NCI-H2227 treated with DMSO at 0.1 percent for 48 hours (cell line): ENCODE measurements around the gene NOTCH1.
"Not testable (repeated sequence)": the region's sequence is repeated elsewhere in the genome, so short reads cannot be mapped to it uniquely, and the experiment has no call there.

Experiments
- DNase-seq: peaks from one replicate; lab custom pipeline; 2025; lab: John Stamatoyannopoulos, UW

Gene NOTCH1

DNA sequence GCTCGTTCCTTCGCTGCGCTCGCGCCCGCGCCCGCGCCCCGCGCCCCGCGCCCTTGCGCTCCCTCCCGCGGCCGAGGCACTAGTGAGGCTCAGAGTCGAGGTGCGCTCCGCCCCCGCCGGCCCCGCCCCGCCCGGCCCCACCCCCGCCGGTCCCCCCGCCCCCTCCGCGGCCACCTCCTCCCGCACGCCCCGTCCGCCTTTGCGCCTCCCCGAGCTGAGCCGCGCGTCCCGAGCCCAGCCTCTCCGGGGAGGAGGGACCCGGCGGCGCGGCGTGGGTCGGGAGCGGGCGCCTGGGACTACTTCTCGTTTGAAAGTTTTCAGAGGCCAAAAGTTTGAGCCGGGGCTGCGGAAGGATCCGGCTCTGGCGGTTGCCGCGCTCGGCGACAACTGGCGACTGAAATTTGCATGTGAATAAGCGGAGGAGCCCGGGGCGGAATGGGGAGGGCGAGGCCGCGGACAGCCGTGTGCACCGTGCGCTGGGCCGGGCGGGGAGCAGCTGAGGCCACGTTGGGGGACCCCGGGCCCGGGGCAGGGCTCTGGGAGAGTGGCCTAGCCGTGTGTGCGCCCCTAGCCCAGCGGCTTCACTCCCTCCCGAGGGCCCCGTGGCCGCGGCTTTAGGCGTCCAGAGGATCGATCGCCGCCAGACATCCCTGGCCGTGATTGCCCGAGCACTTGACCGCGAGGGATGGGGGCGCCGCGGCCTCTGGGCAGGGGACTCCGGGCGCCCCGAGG lies at the start of gene NOTCH1:
TSS of gene NOTCH1 (minus strand) at position 84 of the 732 bp plus-strand sequence. CDS start 262 bp downstream, outside the sequence.
- DNase-seq, result peak; percentile 22

DNA sequence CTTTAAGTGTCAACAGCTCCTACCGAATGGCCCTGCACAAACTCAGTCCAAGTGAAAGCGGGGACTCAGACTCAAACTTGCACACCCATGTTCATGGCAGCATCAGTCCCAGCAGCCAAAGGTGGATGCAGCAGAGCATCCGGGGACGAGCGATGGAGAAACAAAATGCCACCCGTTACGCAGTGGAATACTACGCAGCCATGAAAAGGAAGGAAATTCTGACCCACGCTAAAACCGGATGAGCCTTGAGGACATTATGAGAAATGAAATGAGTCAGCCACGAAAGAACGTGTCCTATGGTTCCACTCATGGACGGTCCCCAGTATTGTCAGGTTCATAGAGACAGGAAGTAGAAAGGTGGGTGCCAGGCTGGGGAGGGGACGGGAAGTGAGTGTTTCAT lies 48.6 kb upstream of the NOTCH1 start:
- DNase-seq, result no peak

DNA sequence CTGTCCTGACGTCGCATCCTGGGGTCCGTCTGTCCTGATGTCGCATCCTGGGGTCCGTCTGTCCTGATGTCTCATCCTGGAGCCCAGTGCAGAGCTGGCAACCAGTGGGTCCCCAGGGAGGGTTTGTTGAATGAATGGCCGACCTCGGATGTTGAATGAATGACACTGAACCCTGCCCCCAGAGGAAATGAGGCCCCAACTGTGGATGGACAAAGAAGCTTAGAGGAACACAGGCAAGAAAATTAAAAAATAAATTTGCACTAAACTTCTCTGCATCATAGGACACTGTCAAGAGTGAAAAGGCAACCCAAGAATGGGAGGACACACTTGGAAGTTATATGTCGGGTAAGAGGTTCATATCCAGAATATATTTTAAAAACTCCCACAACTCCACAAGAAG lies 47.7 kb upstream of the NOTCH1 start:
- DNase-seq, result no peak

DNA sequence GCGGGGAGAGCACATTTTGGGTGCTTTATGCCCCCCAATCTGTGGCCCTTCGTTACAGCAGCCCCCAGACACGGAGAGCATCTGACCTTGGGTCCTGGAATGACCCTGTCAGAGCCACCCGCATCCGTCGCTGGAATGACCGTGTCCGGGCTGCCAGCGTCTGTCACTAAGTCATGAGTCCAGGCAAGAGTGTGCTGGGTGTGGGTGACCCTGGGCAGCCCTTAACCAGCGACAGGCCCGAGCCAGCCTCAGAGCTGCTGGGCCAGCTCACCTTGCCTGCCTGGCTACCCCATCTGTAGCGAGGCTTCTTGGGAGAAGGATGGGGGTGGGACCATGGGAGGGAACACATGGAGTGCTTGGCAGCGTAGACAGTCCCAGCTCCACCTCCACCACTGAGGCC lies 46.8 kb upstream of the NOTCH1 start:
- no peak for DNase-seq

DNA sequence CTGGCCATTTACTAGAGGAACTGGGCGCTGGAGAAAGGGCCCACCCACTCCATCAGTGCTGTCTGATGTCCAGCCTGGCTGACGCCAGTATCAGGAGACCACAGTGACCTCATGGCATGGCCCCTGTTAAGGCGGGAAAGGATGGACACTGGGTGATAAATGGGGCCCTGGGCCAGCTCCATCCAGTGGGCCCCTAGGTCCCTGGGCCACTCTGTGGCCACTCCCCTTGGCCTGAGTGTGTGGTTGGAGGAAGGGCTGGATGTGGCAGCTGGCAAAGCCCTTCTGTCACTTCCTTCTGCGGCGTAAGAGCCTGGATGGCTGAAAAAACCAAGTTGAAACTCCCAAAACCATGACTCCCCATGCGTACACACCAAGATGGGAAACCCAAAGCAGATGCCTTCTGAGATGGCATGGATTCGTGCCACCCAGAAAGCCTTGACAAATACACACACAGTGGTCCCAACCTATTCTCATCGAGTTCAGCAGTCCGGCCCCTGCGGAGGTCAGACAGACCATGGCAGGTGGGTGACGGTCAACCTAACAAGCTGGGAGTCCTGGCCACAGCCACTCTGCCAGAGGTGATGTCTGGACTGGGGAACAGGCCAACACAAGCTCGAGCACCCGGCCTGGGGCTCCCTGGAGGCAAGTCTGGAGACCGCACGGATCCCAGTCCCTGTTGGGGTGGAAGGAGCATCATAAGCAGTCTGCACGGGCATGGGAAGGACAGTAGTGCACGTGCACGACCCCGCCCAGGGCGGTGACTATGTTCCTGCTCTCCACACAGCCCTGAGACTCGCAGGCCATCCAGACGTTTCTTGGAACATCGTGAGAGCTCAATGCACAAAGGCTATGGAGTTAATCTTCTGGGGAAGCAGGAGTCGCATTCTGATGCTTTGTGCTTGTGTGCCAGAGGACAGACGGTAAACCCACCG lies 45.2 kb upstream of the NOTCH1 start:
- DNase-seq, result no peak

DNA sequence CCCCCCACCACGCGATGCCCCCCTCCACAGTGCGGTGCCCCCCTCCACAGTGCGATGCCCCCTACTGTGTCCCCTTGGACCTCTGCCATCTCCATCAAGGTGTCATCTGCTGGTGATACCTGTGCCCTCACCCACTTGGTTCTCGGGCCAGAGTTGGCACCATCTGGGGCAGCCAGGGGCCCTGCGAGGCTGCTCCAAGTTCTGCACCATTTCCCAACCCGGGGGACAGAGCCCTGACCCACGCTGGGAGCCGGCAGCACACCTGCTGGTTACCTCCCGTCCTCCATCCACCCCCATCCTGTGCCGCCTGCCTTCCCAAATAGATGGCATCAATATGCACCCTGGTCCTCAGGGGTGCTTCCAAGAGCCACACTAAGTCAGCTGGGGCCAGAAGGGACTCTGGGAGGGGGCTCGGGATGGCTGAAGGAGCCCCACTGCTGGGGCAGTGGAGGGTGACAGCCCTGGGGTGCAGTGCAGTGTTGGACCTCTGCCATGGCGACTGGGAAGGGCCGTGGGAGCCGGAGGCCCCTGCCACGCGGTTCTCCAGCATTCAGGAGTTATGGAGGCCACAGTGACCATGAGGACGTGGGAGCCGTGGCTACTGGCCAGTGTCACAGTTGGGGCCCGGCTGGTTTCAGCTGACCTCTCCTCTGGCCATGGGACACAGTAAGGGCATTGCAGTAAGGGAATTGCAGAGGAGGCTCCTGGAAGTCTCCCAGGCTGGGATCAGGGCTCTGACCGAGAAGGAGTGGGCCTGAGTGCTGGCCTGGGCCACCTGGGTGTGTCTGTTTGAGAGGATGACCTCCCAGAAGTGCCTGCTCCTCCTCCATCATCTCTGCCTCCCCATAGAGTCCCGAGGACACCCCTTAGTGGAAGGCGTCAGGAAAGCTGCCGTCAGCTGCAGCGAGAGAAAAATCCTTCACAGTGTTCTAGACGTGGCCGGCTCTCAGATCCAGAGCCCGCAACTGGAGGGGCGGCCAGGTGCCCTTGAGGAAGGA lies 44.2 kb upstream of the NOTCH1 start:
- DNase-seq, result no peak

DNA sequence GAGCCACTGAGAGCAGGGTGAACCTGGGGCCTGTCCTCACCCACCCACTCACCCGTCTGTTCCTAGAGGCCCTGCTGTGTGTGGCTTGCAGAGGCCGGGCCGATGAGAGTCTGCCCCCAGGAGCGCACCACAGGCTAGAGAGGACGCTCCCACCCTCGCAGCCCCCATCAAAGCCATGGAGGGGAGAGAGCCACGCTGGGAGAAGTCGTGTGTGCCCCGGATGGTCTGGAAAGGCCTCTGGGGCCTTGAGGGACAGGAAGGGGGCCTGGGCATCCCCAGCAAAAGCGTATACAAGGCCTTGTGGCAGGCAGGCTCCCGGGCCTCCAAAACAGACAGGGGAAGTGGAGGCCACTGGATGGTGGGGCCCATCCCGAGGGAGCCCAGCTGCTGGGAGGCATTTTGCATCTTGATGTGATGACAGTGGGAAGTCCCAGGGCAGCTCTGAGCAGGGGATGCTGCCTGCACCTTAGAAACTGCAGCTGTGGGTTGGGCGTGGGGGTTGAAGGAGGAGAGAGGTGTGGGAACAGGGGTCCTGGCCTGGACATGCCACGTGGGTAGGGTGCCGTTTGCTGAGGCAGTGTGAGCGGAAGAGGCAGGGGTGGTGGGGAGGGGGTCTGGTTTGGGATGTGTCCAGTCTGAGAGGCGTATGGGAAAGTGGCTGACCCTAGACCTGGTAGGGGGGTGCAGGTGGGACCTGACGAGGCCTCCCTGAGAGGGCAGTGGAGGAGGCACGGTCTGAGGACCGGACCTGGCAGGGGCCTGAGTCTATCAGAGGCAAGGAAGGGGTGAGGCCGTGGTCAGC lies 43.0 kb upstream of the NOTCH1 start:
- no peak for DNase-seq

DNA sequence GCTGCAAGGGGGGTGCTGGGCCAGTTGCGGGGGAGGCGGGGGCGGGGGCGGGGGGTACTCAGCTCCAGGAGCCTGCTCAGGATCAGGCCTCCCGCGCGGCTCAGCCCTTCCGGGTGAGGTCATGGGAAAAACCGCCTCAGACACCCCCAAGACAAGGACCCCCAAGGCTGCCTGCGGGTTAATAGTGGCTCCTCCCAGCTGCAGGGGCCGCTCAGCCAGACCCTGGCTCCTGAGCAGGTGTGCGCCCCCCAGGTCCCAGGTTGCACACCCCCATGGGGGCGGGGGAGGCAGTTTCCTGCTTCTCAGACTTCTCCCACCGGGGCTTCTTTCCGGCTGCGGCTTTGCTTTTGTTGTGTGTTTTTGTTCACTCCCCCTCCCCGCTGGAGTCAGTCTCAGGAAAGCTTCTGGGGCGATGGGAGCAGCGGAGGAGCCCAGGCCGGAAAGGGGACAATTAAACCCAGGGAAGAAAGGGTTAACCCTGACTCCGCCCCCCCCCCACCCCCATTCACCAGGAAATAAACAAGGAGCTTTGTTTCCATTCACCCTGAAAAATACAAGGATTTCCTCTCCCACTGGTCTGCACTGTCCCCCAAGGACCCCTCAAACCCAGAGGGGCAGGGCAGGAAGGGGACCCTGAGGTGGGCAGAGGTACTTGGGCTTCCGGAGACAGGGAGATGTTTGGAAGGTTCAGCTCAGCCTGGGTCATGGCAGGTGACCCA lies 42.3 kb upstream of the NOTCH1 start:
- DNase-seq, result no peak

DNA sequence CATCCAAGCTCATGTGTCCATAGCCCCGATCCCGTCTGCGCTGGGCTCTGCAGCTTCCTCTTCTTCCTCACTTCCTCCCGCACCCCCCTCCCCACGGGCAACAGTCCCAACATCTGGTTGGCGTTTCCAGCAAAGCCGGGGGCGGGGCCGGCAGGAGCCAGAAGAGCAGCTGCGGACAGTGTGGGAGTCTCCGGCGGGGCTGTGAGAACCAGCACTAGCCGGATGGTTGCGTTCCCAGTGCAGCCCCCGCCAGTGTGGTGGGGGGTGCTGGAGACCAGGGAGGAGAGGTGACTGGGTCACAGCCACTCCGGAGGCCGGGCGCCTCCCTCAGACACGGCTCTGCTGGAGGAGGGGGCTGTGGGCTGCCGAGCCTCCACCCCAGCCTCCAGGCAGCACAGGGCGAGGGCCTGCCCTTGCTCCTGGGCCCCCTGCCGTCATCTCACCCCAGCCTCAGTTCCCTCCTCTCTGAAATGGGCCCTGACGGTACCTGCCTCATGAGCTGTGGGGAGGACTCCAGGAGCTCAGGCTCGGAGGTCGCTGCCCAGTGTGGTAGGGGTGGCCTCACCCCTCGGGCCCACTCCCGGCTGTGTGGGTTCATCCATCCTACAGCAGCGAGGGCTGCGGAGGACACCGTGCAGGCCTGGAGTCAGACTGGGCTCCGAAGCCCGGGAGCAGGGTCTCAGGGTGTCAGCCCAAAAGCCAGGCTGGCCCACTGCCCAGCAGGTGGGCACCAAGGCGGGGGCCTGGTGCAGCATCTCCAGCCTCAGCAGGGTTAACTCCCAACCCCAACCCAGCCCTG lies 41.5 kb upstream of the NOTCH1 start:
- no peak for DNase-seq

DNA sequence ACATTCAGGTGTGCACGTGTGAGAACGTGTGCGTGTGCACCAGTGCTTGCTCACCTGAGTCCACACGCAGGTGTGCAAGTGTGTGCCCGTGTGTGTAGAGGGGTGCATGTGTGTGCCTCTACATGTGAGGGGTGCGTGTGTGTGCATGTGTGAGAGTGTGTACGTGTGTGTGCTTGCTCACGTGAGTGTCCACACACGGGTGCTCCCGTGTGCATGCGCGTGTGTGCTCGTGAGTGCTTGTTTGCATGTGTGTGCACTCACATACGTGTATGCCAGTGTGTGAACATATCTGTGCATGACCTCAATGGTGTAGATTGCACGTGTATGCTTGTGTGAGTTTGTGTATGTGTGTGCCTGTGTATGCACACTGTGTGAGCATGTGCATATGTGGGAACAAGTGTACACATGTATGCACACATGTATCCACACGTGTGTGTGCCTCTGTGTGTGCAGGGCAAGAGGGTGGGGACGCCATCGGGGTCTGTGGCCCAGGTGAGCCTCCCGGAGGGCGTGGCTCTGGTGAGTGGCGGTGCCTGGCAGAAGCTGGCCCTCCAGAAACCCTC lies 40.6 kb upstream of the NOTCH1 start:
- no peak for DNase-seq

DNA sequence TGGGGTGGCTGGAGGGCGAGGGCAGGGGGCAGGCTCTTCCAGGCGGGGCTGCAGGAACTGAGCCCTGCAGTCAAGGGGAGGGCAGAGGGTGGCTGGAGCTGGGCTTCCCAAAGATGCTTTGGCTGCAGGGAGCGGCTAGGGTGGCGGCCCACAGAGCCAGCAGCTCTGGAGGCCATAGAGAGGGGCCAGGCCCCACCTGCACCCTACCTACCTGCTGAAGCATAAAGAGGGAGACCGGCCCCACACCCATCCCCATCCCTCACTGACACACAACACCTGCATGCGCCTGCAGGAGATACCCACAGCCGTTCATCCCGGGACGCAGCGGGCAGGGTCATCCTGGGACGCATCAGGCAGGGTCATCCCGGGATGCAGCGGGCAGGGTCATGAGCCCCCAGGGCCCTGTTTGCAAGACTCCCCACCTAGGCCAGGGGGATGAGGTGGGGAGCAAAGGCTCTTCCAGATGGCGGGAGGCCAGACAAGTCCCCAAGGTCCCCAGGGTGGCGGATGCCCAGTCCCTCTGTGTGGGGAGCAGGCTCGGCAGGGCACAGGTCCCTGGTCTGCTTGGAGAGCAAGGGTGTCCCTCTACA lies 39.8 kb upstream of the NOTCH1 start:
- DNase-seq, result no peak

DNA sequence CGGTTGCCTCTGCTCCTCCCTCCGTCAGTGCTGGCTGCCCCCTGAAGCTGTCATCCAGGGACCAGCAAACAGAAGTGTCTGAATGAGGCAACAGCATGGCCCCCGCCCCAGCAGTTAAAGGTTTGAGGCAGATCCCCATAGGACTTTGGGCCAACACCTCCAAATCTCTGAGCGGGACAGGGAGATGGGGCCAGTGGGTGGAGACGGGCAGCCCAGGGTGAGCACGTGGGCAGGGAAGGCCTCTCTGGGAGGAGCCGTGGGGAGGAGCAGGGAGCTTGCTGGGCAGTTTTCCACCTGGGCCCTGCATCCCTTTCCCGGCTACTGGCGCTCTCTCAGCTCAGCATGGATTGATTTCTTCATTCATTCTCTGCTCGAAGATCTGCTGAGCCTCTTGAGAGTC lies 39.1 kb upstream of the NOTCH1 start:
- no peak for DNase-seq

DNA sequence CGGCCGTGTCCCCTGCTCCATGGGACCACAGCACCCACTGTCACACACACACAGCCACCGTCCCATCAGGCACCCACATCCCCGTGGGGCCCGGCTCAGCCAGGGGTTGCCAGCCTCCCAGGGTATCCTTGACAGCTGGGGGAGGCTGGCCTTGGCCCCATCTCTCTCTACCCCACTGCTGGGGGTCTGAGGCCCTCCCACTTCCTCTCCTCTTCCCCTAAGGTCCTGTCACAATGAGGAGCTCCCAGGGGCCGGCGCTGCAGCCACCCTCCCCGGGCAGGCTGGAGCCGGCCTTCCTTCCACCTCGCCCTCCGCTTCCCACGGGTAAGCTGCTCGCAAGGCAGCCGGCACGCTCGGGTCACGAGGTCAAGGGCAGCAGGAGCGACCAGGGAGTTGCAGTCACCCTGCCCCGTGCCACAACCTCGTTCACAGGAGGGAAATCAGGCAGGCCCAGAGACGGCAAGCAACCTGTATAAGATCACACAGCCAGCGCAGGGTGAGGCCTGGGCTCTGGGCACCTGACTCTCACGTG lies 38.6 kb upstream of the NOTCH1 start:
- DNase-seq, result no peak

DNA sequence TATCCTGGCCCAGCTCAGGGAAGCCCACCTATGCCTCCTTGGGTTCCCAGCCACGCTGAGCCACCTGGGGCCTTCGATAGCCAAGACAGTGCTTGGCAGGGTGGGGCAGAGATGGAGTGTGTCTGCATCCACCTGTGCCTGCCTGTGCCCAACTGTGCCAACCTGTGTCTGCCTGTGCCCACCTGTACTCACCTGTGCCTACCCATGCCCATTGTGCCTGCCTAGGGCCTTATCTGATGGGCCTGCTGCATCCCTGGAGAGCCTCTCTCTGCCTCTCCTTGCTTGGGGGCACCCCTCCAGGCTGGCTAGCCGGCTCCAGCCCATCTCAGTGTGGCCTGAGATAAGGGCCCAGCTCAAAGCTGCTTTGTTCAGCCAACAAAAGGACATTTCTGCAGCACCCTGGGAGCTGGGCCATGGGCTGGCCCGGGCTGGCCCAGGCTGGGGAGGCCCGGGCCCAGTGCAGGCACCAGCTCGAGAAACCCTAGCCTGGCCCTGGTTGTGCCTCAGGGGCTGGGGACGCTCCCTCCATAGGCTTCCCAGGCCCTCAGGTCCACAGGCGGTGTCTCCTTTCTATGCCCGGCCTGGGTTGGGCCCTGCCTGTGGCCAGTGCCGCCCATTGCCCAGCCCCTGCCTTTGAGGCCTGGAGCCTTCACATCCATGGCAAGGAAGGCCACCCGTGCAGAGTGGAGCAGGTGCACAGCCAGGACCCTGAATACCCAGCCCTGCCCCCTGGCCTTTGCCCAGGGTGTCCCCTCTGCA lies 37.3 kb upstream of the NOTCH1 start:
- DNase-seq, result no peak

DNA sequence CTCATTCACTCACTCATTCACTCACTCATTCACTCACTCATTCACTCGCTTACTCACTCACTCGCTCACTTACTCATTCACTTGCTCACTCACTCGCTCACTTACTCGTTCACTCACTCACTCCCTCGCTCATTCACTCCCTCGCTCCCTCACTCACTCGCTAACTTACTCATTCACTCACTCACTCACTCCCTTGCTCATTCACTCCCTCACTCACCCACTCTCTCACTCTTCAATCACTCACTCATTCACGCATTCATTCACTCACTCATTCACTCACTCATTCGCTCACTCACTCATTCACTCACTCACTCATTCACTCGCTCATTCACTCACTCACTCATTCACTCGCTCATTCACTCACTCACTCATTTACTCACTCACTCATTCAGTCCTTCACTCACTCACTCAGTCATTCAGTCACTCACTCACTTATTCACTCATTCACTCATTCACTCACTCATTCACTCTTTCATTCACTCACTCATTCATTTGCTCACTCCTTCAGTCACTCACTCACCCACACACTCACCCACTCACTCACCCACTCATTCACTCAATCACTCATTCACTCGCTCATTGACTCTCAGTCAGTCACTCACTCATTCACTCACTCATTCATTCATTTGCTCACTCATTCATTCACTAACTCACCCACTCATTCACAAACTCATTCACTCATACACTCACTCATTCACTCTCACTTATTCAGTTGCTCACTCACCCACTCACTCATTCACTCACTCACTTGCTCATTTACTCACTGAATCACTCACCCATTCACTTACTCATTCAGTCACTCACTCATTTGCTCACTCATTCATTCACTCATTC lies 36.0 kb upstream of the NOTCH1 start:
- DNase-seq, result no peak

DNA sequence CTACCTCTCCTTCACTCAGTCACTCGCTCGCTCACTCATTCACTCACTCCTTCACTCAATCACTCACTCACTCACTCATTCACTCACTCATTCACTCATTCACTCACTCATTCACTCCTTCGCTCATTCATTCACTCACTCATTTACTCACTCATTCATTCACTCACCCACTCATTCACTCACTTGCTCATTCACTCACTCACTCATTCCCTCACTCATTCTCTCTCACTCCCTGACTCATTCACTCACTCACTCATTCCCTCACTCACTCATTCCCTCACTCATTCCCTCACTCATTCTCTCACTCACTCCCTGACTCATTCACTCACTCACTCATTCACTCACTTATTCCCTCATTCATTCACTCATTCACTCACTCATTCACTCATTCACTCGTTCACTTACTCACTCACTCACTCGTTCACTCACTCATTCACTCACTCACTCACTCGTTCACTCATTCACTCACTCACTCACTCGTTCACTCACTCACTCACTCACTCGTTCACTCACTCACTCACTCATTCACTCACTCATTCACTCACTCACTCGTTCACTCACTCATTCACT lies 33.9 kb upstream of the NOTCH1 start:
- not testable (repeated sequence) for DNase-seq
